WTC11 (cell line): ENCODE results near the gene TRAPPC3L. TPM values are rescaled to one million over a fixed set of nuclear protein-coding genes. Genes with fewer than 3 reads are reported as not detected.

Source experiments
- ATAC-seq: fragments of 200-7000 bp; cut with Tn5 transposase; 2 replicates; pipeline ENCODE4 v1.10.0; 2021; ENCODE audit warnings: mild to moderate bottlenecking, moderate library complexity
- CTCF ChIA-PET: fragments of 300-600 bp; sonication (Branson Sonifier 250); formaldehyde crosslinking; loops from one replicate; lab custom pipeline; 2021; ENCODE audit warnings: antibody characterized with exemption; lab: Charles Lee
- POLR2A ChIA-PET: fragments of 350-600 bp; sonication (Branson Sonifier 250); formaldehyde crosslinking; loops from one replicate; lab custom pipeline; 2021; ENCODE audit warnings: antibody characterized with exemption; lab: Charles Lee
- DNase-seq: peaks from one replicate; pipeline ENCODE4 v3.0.0; 2021; ENCODE audit warnings: low spot score
- H3K27ac Mint-ChIP-seq: 2 replicates; pipeline ENCODE4 v1.8.0; 2021; ENCODE audit warnings: mixed read lengths
- H3K27me3 Mint-ChIP-seq: 2 replicates; pipeline ENCODE4 v1.8.0; 2021; ENCODE audit warnings: low read depth, mild to moderate bottlenecking, moderate library complexity, mixed read lengths
- H3K36me3 Mint-ChIP-seq: 2 replicates; pipeline ENCODE4 v1.8.0; 2021; ENCODE audit warnings: mixed read lengths
- H3K4me1 Mint-ChIP-seq: 2 replicates; pipeline ENCODE4 v1.8.0; 2022; ENCODE audit warnings: mixed read lengths
- H3K4me3 Mint-ChIP-seq: 2 replicates; pipeline ENCODE4 v1.8.0; 2021; ENCODE audit warnings: mild to moderate bottlenecking, moderate library complexity, mixed read lengths
- H3K9me3 Mint-ChIP-seq: 2 replicates; pipeline ENCODE4 v1.8.0; 2021; ENCODE audit warnings: mixed read lengths
- AFF4 ChIP-seq: sonication (generic); formaldehyde crosslinking; IDR thresholded peaks from 2 replicates; pipeline ENCODE4 v1.8.1; 2023; ENCODE audit warnings: mild to moderate bottlenecking, missing genetic modification reagents, borderline replicate concordance
- ARID4B ChIP-seq: sonication (generic); formaldehyde crosslinking; IDR thresholded peaks from 2 replicates; pipeline ENCODE4 v1.8.0; 2023; ENCODE audit warnings: missing genetic modification reagents, mild to moderate bottlenecking, borderline replicate concordance
- ATF2 ChIP-seq: sonication (generic); formaldehyde crosslinking; IDR thresholded peaks from 2 replicates; pipeline ENCODE4 v1.8.1; 2022; ENCODE audit warnings: low read depth, missing genetic modification reagents, borderline replicate concordance
- ATF3 ChIP-seq: sonication (generic); formaldehyde crosslinking; conservative IDR thresholded peaks from 2 replicates; pipeline ENCODE4 v1.8.1; 2022; ENCODE audit warnings: mild to moderate bottlenecking, missing genetic modification reagents
- CREB1 ChIP-seq: sonication (generic); formaldehyde crosslinking; IDR thresholded peaks from 2 replicates; pipeline ENCODE4 v1.8.0; 2023; ENCODE audit warnings: mild to moderate bottlenecking, missing genetic modification reagents
- E2F1 ChIP-seq: sonication (generic); formaldehyde crosslinking; IDR thresholded peaks from 2 replicates; pipeline ENCODE4 v1.8.0; 2022; ENCODE audit warnings: mild to moderate bottlenecking, missing genetic modification reagents
- ESRRA ChIP-seq: sonication (generic); formaldehyde crosslinking; IDR thresholded peaks from 2 replicates; pipeline ENCODE4 v1.8.1; 2022; ENCODE audit warnings: mild to moderate bottlenecking, missing genetic modification reagents, borderline replicate concordance
- FOXK1 ChIP-seq: sonication (generic); formaldehyde crosslinking; IDR thresholded peaks from 2 replicates; pipeline ENCODE4 v1.8.0; 2022; ENCODE audit warnings: mild to moderate bottlenecking, moderate library complexity, missing genetic modification reagents
- HMGA2 ChIP-seq: fragments of 250-450 bp; sonication (Bioruptor Pico); IDR thresholded peaks from 2 replicates; pipeline ENCODE4 v1.4.0; 2021; ENCODE audit warnings: mild to moderate bottlenecking, moderate library complexity
- IRF2 ChIP-seq: sonication (generic); formaldehyde crosslinking; IDR thresholded peaks from 2 replicates; pipeline ENCODE4 v1.8.0; 2022; ENCODE audit warnings: low read depth, missing genetic modification reagents, borderline replicate concordance
- JUN ChIP-seq: sonication (generic); formaldehyde crosslinking; IDR thresholded peaks from 2 replicates; pipeline ENCODE4 v1.8.0; 2023; ENCODE audit warnings: mild to moderate bottlenecking, missing genetic modification reagents
- NFATC4 ChIP-seq: fragments of 250-450 bp; sonication (Bioruptor Pico); IDR thresholded peaks from 2 replicates; pipeline ENCODE4 v1.9.0; 2021; ENCODE audit warnings: mild to moderate bottlenecking
- NFYB ChIP-seq: sonication (generic); formaldehyde crosslinking; conservative IDR thresholded peaks from 2 replicates; pipeline ENCODE4 v1.8.0; 2022; ENCODE audit warnings: low read depth, missing genetic modification reagents
- NR2C2 ChIP-seq: sonication (generic); formaldehyde crosslinking; IDR thresholded peaks from 2 replicates; pipeline ENCODE4 v1.8.0; 2022; ENCODE audit warnings: mild to moderate bottlenecking, missing genetic modification reagents
- USF1 ChIP-seq: sonication (generic); formaldehyde crosslinking; IDR thresholded peaks from 2 replicates; pipeline ENCODE4 v1.8.0; 2022; ENCODE audit warnings: mild to moderate bottlenecking, missing genetic modification reagents
- USF2 ChIP-seq: sonication (generic); formaldehyde crosslinking; IDR thresholded peaks from 2 replicates; pipeline ENCODE4 v1.8.1; 2023; ENCODE audit warnings: mild to moderate bottlenecking, missing genetic modification reagents, moderate library complexity
- ZBTB21 ChIP-seq: sonication (generic); formaldehyde crosslinking; IDR thresholded peaks from 2 replicates; pipeline ENCODE4 v1.8.1; 2023; ENCODE audit warnings: mild to moderate bottlenecking, missing genetic modification reagents, borderline replicate concordance
- ZNF281 ChIP-seq: sonication (generic); formaldehyde crosslinking; IDR thresholded peaks from 2 replicates; pipeline ENCODE4 v1.8.0; 2023; ENCODE audit warnings: mild to moderate bottlenecking, missing genetic modification reagents
- ZNF416 ChIP-seq: fragments of 250-450 bp; sonication (Bioruptor Pico); IDR thresholded peaks from 2 replicates; pipeline ENCODE4 v1.9.0; 2021; ENCODE audit warnings: mild to moderate bottlenecking, inconsistent platforms
- ZNF425 ChIP-seq: fragments of 250-450 bp; sonication (Bioruptor Pico); conservative IDR thresholded peaks from 2 replicates; pipeline ENCODE4 v1.9.0; 2021; ENCODE audit warnings: mild to moderate bottlenecking
- total RNA-seq: library from RNA; stranded (reverse); gene quantifications from 3 replicates; pipeline ENCODE4 v1.2.3, GENCODE V29; 2021

TRAPPC3L gene
- total RNA-seq, 1 experiment from 2014 or later: not detected

- H3K4me3 Mint-ChIP-seq: no peak overlapping the region
- H3K27me3 Mint-ChIP-seq: peaks cover 6% of the 10 kb centered on the region
- ChIA-PET POLR2A (no interaction called here), CTCF (interaction anchor here (1.1 kb wide), 1 partner anchor 181 kb away, joined by 3 read pairs; no protein-coding TSS in a partner anchor)
- peaks cover 17% of the 10 kb centered on the region for H3K4me1 Mint-ChIP-seq
- DNase-seq (no peak), ATAC-seq (no peak)
- H3K27ac Mint-ChIP-seq: no peak overlapping the region
- TF ChIP-seq NFYB (CRISPR knock-in tag): no peak
- no peak for TF ChIP-seq NFATC4
- TF ChIP-seq ATF3 (CRISPR knock-in tag): no peak
- no peak for TF ChIP-seq JUN (CRISPR knock-in tag)
- no peak for TF ChIP-seq ATF2 (CRISPR knock-in tag)
- TF ChIP-seq ZNF425 (CRISPR knock-in tag): no peak
- TF ChIP-seq ZNF281 (CRISPR knock-in tag): no peak
- TF ChIP-seq ARID4B (CRISPR knock-in tag): no peak
- TF ChIP-seq NR2C2 (CRISPR knock-in tag): no peak
- no peak for TF ChIP-seq ZBTB21 (CRISPR knock-in tag)
- TF ChIP-seq ESRRA (CRISPR knock-in tag): no peak
- TF ChIP-seq AFF4: no peak
- TF ChIP-seq USF2 (CRISPR knock-in tag): no peak
- TF ChIP-seq FOXK1: no peak
- TF ChIP-seq CREB1 (CRISPR knock-in tag): no peak
- TF ChIP-seq USF1: no peak
- TF ChIP-seq HMGA2 (CRISPR knock-in tag): no peak
- no peak for TF ChIP-seq IRF2
- no peak for TF ChIP-seq ZNF416 (CRISPR knock-in tag)
- no peak for TF ChIP-seq E2F1 (CRISPR knock-in tag)
- peaks cover 3% of the 10 kb centered on the region; the same call in 1 of the 2 replicates for H3K9me3 Mint-ChIP-seq
- no peaks in the 10 kb centered on the region for H3K36me3 Mint-ChIP-seq
Observed at GRCh38 chr6:116468293-116468692, 77.2 kb downstream of the TRAPPC3L start.
